H9 (cell line): ENCODE measurements around the gene KRT13. TPM values are rescaled to one million over a fixed set of nuclear protein-coding genes. Genes with fewer than 3 reads are reported as not detected.

Experiments
- DNase-seq: peaks from one replicate; pipeline ENCODE4 v3.0.0-alpha.2; 2017
- H2AFZ ChIP-seq: one replicate; pipeline ENCODE4 v1.6.1; 2013; ENCODE audit warnings: mild to moderate bottlenecking, low read length, control low read depth, moderate library complexity
- H2AK5ac ChIP-seq: 2 replicates; pipeline ENCODE4 v1.6.1; 2013; ENCODE audit warnings: low read length, control low read depth, mixed read lengths; ENCODE audit not compliant: insufficient read length
- H2BK120ac ChIP-seq: one replicate; pipeline ENCODE4 v1.6.1; 2013; ENCODE audit warnings: low read depth, mild to moderate bottlenecking, low read length, control low read depth, inconsistent platforms; ENCODE audit not compliant: poor library complexity, severe bottlenecking
- H2BK12ac ChIP-seq: 2 replicates; pipeline ENCODE4 v1.6.1; 2013; ENCODE audit warnings: low read length, control low read depth, mixed read lengths, low read depth; ENCODE audit not compliant: insufficient read length
- H2BK15ac ChIP-seq: 2 replicates; pipeline ENCODE4 v1.6.1; 2013; ENCODE audit warnings: low read depth, low read length, control low read depth
- H2BK20ac ChIP-seq: one replicate; pipeline ENCODE4 v1.6.1; 2013; ENCODE audit warnings: low read depth, mild to moderate bottlenecking, low read length, control low read depth, inconsistent platforms; ENCODE audit not compliant: poor library complexity, severe bottlenecking
- H2BK5ac ChIP-seq: 2 replicates; pipeline ENCODE4 v1.6.1; 2013; ENCODE audit warnings: low read length, control low read depth, mixed read lengths; ENCODE audit not compliant: insufficient read length
- H3K14ac ChIP-seq: 2 replicates; pipeline ENCODE4 v1.6.1; 2013; ENCODE audit warnings: low read length, control low read depth; ENCODE audit not compliant: insufficient read depth
- H3K18ac ChIP-seq: 2 replicates; pipeline ENCODE4 v1.6.1; 2013; ENCODE audit warnings: low read depth, mild to moderate bottlenecking, mixed read lengths, low read length, control low read depth; ENCODE audit not compliant: insufficient read length
- H3K23ac ChIP-seq: 2 replicates; pipeline ENCODE4 v1.6.1; 2013; ENCODE audit warnings: low read length, control low read depth, mixed read lengths, low read depth; ENCODE audit not compliant: insufficient read length
- H3K23me2 ChIP-seq: 2 replicates; pipeline ENCODE4 v1.6.1; 2013; ENCODE audit warnings: low read depth, mild to moderate bottlenecking, mixed read lengths, low read length, control low read depth; ENCODE audit not compliant: insufficient read length, poor library complexity, severe bottlenecking
- H3K27ac ChIP-seq: 2 replicates; pipeline ENCODE4 v1.5.1; 2013; ENCODE audit warnings: low read length, control low read depth, mixed read lengths, low read depth; ENCODE audit not compliant: insufficient read length
- H3K27me3 ChIP-seq: 2 replicates; pipeline ENCODE4 v1.6.1; 2013; ENCODE audit warnings: low read length, control low read depth, inconsistent platforms; ENCODE audit not compliant: insufficient read depth
- H3K4ac ChIP-seq: 2 replicates; pipeline ENCODE4 v1.6.1; 2013; ENCODE audit warnings: low read depth, mild to moderate bottlenecking, control low read depth, inconsistent platforms, low read length, moderate library complexity
- H3K4me1 ChIP-seq: 2 replicates; pipeline ENCODE4 v1.6.1; 2013; ENCODE audit warnings: low read length, control low read depth, inconsistent platforms; ENCODE audit not compliant: insufficient read depth
- H3K4me2 ChIP-seq: 2 replicates; pipeline ENCODE4 v1.6.1; 2013; ENCODE audit warnings: low read length, control low read depth, mixed read lengths; ENCODE audit not compliant: insufficient read length, insufficient read depth
- H3K56ac ChIP-seq: 2 replicates; pipeline ENCODE4 v1.6.1; 2013; ENCODE audit warnings: low read depth, mild to moderate bottlenecking, mixed read lengths, low read length, control low read depth; ENCODE audit not compliant: insufficient read length
- H3K79me1 ChIP-seq: 2 replicates; pipeline ENCODE4 v1.6.1; 2013; ENCODE audit warnings: low read depth, mild to moderate bottlenecking, moderate library complexity, low read length, control low read depth, inconsistent platforms; ENCODE audit not compliant: insufficient read depth, poor library complexity, severe bottlenecking
- H3K79me2 ChIP-seq: 2 replicates; pipeline ENCODE4 v1.6.1; 2013; ENCODE audit warnings: low read length, control low read depth, inconsistent platforms; ENCODE audit not compliant: insufficient read depth
- H3K9ac ChIP-seq: 2 replicates; pipeline ENCODE4 v1.6.1; 2013; ENCODE audit warnings: low read length, control low read depth, mixed read lengths; ENCODE audit not compliant: insufficient read length; ENCODE audit errors: extremely low read depth
- H3K9me3 ChIP-seq: one replicate; pipeline ENCODE4 v1.6.1; 2013; ENCODE audit warnings: low read depth, low read length, inconsistent platforms; ENCODE audit not compliant: control insufficient read depth
- H3T11ph ChIP-seq: one replicate; pipeline ENCODE4 v1.6.1; 2013; ENCODE audit warnings: mild to moderate bottlenecking, low read length, control low read depth, inconsistent platforms
- H4K20me1 ChIP-seq: one replicate; pipeline ENCODE4 v1.6.1; 2013; ENCODE audit not compliant: control insufficient read depth, insufficient read length, insufficient read depth
- H4K5ac ChIP-seq: 2 replicates; pipeline ENCODE4 v1.6.1; 2013; ENCODE audit warnings: low read depth, mild to moderate bottlenecking, mixed read lengths, low read length, control low read depth; ENCODE audit not compliant: insufficient read length
- H4K8ac ChIP-seq: replicated peaks from 2 replicates; pipeline ENCODE4 v1.6.1; 2013; ENCODE audit warnings: low read length, control low read depth, mixed read lengths, low read depth; ENCODE audit not compliant: insufficient read length
- H4K91ac ChIP-seq: 2 replicates; pipeline ENCODE4 v1.6.1; 2013; ENCODE audit warnings: low read depth, mild to moderate bottlenecking, moderate library complexity, mixed read lengths, low read length, control low read depth; ENCODE audit not compliant: insufficient read length
- H3K27ac Mint-ChIP-seq, 3 experiments: 2 replicates in 2 of 3; 3 replicates in 1 of 3; pipeline ENCODE4 v1.8.0; 2020 to 2021; ENCODE audit warnings: mixed read lengths in 3 of 3, mild to moderate bottlenecking in 1 of 3, moderate library complexity in 1 of 3
- H3K27me3 Mint-ChIP-seq: 2 replicates; pipeline ENCODE4 v1.8.0; 2021; ENCODE audit warnings: low read depth, mild to moderate bottlenecking, moderate library complexity, mixed read lengths
- H3K36me3 Mint-ChIP-seq, 3 experiments: 2 replicates in 2 of 3; 3 replicates in 1 of 3; pipeline ENCODE4 v1.8.0; 2020 to 2021; ENCODE audit warnings: low read depth in 3 of 3, mixed read lengths in 3 of 3; ENCODE audit not compliant: insufficient read depth in 1 of 3
- H3K4me1 Mint-ChIP-seq, 2 experiments: 2 replicates each; pipeline ENCODE4 v1.8.0; 2020; ENCODE audit warnings: mixed read lengths in 2 of 2
- H3K4me3 Mint-ChIP-seq, 2 experiments: 2 replicates in 1 of 2; 3 replicates in 1 of 2; pipeline ENCODE4 v1.8.0; 2020 to 2021; ENCODE audit warnings: mild to moderate bottlenecking in 2 of 2, mixed read lengths in 2 of 2, moderate library complexity in 1 of 2
- H3K9me3 Mint-ChIP-seq, 2 experiments: 2 replicates in 1 of 2; 3 replicates in 1 of 2; pipeline ENCODE4 v1.8.0; 2020; ENCODE audit warnings: mild to moderate bottlenecking in 2 of 2, mixed read lengths in 2 of 2, moderate library complexity in 1 of 2
- CTCF ChIP-seq: fragments of 200-600 bp; sonication (generic); conservative IDR thresholded peaks from 3 replicates; pipeline ENCODE4 v1.8.0; 2021; ENCODE audit warnings: antibody characterized with exemption, mild to moderate bottlenecking
- WGBS: extraction: QIAGEN DNeasy Blood & Tissue Kit; methylation state at CpG from one replicate; pipeline ENCODE4 v1.1.7; 2013; ENCODE audit warnings: missing lambda C conversion rate, low lambda C conversion rate, mixed read lengths; ENCODE audit not compliant: insufficient read length; ENCODE audit errors: extremely low coverage; 5-methylcytosine and 5-hydroxymethylcytosine counted together
- total RNA-seq: library from RNA; stranded (reverse); gene quantifications from 2 replicates; pipeline ENCODE4 v1.2.1, GENCODE V29; 2021

KRT13 gene
- total RNA-seq, 1 experiment from 2014 or later: not detected

- H3K4ac ChIP-seq: no peak overlapping the region
- no peak overlapping the region for H3K27ac ChIP-seq
- H3K9me3 ChIP-seq: no peaks in the 10 kb centered on the region
- H3K18ac ChIP-seq: no peak overlapping the region
- H2AK5ac ChIP-seq: no peak overlapping the region
- H3K4me1 ChIP-seq: no peaks in the 10 kb centered on the region
- no peak overlapping the region for H3K9ac ChIP-seq
- no peak overlapping the region for H4K8ac ChIP-seq
- H2BK15ac ChIP-seq: no peak overlapping the region
- no peak overlapping the region for H2BK12ac ChIP-seq
- Mint-ChIP-seq H3K9me3 (no peaks in the 10 kb centered on the region), H3K4me1 (peaks cover 10 to 17% of the 10 kb centered on the region in 2 experiments), H3K27me3 (peaks cover 13% of the 10 kb centered on the region), H3K27ac (no peak overlapping the region), H3K36me3 (no peaks in the 10 kb centered on the region), H3K4me3 (no peak overlapping the region)
- no peak overlapping the region; the same call in 1 of the 2 replicates for H3K14ac ChIP-seq
- no peak overlapping the region for H3K4me2 ChIP-seq
- no peak for DNase-seq
- no peaks in the 10 kb centered on the region for H4K20me1 ChIP-seq
- no peak overlapping the region for H4K5ac ChIP-seq
- H3T11ph ChIP-seq: no peak overlapping the region
- WGBS: no CpG with 5 or more reads among the region's 8 CpGs
- TF ChIP-seq CTCF: no peak
- no peaks in the 10 kb centered on the region for H3K27me3 ChIP-seq
- no peaks in the 10 kb centered on the region for H3K23me2 ChIP-seq
- no peak overlapping the region for H4K91ac ChIP-seq
- H2BK5ac ChIP-seq: no peak overlapping the region
- H3K79me1 ChIP-seq: no peaks in the 10 kb centered on the region
- H2BK120ac ChIP-seq: no peak overlapping the region
- H2BK20ac ChIP-seq: no peak overlapping the region
- no peaks in the 10 kb centered on the region for H3K79me2 ChIP-seq
- H2AFZ ChIP-seq: no peak overlapping the region
- no peak overlapping the region for H3K23ac ChIP-seq
- H3K56ac ChIP-seq: no peak overlapping the region
Measured at GRCh38 chr17:41553987-41554680, 48.7 kb upstream of the KRT13 start.
